ENCODE measurements around the gene PAQR4. TPM values are rescaled to one million over a fixed set of nuclear protein-coding genes. Genes with fewer than 3 reads are reported as not detected.

PAQR4 gene
- total RNA-seq, 2 donors from 2014 or later: 2.5 to 5.4 TPM

DNA sequence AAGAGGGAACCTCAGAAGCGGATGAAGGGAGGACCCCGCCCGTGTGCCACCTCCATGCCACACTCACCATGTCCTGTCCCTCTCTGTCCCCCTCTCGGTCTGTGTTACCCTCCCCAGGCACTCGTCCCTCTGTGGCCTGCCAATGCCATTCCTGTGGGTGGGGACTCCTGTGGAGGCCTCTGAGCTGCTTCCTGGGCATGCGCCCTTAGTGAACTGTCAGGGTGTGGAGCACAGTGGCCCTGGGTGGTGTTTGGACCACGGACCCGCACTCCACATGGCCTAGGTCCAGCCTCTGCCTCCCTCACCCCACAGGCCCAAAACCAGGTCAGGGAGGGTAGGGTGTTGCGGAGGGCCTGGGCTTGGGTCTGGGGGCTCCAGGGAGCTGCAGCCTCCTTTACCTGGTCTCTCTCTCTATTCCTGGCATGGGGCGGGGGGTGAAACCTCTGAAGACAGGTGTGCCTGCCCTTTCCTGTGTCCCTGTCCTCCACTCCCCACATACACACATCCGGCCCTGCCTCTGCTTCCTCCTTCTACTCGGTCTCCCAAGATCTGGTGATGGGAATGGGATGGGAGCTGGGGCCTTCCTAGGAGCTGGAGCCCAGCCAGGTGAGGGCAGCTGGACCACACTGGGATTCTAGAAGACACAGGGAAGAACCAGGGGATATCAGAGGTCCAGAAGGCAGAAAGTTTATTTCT is 22.6 kb downstream of the PAQR4 start:
- DNase-seq (ENCODE audit: low spot score): no peak
- intact Hi-C loops (cut with DNase I): no loop called here

DNA sequence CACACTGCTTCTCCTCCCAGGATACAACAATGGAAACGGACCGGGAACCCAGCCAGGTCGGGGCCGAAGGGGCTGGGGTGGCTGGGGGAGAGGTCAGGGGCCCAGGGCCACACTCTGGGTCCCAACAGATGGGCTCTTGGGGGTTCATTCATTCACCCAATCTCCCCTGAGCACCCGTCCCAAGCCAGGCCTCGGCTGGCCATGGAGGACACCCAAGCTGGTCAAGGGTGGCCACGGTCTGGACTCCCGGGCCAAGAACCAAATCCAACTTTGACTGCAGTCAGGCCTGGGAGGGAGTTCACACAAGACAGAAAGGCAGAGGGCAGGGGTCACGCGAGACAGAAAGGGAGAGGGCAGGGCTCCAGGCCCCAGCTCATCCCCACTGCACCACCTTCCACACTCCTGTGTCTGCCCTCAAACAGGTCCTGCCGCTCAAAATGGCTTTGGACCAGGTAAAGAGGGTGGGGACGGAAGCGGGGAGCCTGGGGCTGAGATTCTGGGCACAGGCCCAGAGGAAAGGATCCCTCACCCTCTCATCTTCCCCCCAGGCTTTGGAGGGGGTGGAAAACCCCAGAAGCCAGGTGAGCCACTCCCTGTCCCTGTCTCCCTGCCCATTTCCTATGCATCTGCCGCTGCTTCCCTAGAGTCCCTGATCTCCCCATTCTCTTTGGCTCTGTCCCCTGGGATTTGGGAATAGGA is 23.4 kb downstream of the PAQR4 start:
- intact Hi-C loops (cut with DNase I): no loop called here
- no peak for DNase-seq (ENCODE audit: low spot score)

DNA sequence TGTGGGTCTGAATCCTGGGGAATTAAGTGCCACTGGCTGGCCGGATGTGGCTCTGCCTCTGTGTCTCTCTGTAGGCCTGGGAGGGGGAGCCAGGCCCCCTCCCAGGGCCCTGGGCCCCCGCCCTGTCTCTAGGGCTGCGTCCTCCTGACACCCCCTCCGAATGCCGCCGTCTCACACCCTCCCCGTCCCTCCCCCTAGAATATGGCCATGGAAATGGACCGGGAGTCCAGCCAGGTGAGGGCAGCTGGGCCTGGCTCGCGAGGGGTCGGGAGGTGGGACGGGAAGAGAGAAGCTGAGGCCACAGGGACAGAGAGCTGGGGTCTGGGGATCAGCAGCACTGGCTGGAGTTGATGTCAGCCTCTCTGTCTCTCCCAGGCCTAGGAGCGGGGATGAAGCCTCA is 27.1 kb downstream of the PAQR4 start:
- DNase-seq (ENCODE audit: low spot score): no peak
- intact Hi-C loops (cut with DNase I): no loop called here

DNA sequence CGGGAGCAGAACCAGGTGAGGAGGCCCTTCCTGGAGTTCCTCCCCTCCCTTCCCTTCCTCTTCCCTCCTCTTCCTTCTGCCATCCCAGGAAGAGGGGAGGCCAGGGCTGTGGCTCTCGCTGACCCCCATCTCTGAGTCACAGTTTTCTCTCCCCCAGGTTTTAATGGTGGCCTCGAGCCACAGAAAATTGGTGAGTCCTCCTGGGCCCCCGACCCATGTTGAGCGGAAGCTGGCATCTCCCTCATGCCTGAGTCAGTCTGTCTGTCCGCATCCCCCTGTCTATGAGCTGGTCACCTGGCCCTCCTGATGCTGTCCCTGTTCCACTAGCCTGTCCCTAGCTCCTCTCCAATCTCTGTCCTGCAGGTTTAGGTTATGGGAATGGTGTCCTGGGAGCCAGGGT is 30.8 kb downstream of the PAQR4 start:
- DNase-seq (ENCODE audit: low spot score): no peak
- intact Hi-C loops (cut with DNase I): no loop called here

DNA sequence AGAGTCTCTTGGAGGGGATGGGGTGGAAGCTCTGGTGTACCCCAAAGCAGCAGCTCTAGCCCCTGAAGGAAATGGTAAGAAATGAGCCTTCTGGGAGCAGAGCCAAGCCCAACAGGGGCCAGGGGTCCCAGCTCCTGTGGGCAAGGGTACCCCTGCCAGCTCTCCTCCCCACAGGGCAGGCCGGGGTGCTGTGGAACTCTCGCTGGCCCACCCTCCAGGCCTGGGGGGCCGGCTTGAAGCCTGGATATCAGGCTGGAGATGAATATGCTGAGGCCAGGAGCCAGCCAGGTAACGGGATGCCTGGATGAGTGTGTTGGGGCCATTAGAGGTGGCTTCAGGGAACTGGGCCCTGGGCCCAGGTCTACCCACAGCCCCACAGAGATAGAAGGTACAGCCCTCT is 31.4 kb downstream of the PAQR4 start:
- no peak for DNase-seq (ENCODE audit: low spot score)
- intact Hi-C loops (cut with DNase I): no loop called here

DNA sequence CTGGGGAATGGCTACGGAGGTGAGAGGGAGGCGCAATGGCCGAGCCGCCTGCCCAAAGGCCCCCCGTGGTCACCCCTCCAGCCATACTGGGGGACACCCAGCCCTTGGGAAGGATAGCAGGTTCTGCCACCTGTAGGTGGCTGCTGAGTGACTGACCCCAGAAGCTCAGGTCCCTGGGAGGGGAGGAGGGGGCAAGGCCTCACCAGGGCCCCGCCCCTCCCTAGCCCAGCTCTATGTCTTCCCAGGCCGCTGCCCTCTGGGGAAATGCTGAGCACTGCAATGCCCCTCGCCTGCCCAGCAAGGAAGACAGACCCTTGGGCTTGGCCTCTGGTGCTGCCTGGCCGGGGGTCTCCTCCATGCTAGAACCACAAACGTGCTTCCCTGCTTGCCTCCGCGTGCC is 32.2 kb downstream of the PAQR4 start:
- no peak for DNase-seq (ENCODE audit: low spot score)
- intact Hi-C loops (cut with DNase I): no loop called here

DNA sequence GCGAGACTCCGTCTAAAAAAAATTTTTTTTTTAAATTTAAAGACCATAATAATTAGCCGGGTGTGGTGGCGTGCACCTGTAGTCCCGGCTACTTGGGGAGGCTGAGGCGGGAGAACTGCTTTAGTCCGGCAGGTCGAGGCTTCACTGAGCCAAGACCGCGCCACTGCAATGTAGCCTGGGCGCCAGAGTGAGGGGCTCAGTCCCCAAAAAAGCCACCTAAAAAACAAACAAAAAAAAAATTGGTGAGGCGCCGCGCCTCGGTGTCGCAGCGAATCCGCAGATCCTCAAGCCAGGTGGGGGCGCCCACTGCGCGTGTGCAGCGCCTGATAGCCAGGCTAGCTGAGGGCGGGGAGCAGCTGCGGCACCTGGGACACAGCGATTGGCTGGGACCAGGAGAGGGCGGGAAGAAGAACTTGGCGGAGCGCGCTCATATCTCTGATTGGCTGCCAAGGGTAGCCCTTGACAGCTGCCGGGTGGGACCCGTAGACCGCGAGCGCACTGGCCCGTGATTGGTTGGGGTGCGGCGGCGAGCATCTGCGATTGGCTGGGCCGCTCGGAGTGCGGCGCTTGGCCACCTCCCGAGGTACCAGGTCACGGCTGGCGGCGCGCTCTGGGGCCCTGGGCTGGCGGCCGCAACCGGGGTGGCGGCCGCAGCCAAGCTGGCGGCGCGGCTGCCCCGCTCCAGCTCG is 34.6 kb downstream of the PAQR4 start:
- DNase-seq (ENCODE audit: low spot score): peak; percentile 98
- intact Hi-C loops (cut with DNase I): no loop called here

DNA sequence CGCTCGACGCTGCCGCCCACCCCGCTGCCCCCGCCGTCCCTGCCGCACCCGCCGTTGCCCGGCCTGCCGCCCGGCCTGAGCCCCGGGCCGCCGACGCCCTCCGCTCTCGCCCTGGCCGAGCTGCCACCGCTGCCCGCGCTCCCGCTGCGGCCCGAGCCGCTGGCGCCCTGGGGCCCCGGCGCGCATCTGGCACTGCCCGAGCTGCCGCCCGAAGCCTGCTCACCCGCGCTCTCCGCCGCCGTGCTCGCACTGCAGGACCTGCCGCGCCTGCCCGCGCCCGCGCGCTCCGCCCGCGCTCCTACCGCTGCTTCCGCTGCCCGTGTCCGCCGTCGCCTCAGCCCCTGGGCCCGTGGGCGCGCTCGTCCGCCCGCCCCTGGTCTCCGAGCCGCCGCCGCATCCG is 35.2 kb downstream of the PAQR4 start:
- intact Hi-C loops (cut with DNase I): no loop called here
- no peak for DNase-seq (ENCODE audit: low spot score)

DNA sequence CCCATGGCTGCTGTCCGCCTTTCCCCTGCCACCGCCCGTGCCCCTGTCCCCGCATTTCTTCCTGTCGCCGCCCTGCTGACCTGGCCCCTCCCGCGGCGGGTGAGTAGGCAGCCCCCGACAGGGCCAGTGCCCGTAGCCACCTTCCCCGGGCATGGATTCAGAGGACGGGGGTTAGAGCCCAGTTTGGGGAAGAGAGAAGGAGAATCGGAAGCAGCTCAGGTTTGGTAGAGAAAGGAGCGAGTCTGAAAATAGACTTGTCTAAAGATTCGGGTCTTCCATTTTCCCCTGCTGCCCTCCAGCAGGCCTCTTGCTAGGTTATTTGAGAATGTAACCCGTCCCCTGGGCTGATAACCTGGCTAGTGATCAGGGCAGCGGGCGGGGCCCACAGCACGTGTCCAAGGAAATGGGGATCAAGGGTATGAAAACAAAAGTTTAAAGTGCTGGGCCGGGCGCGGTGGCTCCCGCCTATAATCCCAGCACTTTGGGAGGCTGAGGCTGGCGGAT is 35.7 kb downstream of the PAQR4 start:
- no peak for DNase-seq (ENCODE audit: low spot score)
- intact Hi-C loops (cut with DNase I): no loop called here

DNA sequence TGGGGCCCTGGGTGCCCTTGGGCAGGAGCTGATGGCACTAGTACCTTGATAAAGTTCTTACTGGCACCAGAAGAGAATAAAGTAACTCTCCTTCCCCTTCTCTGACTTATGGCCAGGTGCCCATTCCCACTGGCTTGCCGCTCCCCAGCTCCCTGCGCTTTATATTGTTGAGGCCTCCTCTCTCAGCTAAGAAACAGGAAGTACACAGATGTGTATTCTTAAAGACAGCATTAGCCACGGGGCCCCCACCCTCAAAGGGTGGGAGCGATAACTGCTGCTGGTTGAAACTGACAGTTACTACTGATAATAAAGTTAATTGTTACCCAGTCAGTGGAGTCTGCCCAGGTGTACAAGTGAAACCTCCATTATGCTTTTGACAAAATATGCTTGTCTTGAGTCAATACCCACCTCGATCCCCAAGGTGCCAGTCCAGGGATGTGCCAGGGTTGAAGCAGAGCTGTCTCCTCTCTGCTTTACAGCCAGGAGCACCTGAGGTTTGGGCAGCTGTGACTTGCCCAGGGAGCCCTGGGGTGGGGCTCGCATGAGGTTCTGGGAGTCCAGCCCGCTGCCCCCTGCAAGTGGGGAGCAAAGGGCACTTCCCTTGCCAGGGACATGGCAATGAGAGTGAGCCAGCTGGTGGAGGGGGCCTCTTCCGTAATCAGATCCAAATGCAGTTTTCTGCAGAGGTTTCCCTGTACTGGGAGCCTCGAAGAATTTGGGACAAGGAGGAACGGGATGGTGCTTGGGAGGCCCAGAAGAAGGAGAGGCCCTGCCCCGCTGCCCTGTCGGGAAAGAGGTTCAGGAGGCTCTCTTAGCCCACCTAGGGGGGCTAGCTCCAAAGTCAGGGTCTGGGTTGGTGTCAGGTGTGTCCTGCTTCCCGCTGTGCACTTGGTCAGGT is 38.2 kb downstream of the PAQR4 start:
- no peak for DNase-seq (ENCODE audit: low spot score)
- intact Hi-C loops (cut with DNase I): no loop called here

DNA sequence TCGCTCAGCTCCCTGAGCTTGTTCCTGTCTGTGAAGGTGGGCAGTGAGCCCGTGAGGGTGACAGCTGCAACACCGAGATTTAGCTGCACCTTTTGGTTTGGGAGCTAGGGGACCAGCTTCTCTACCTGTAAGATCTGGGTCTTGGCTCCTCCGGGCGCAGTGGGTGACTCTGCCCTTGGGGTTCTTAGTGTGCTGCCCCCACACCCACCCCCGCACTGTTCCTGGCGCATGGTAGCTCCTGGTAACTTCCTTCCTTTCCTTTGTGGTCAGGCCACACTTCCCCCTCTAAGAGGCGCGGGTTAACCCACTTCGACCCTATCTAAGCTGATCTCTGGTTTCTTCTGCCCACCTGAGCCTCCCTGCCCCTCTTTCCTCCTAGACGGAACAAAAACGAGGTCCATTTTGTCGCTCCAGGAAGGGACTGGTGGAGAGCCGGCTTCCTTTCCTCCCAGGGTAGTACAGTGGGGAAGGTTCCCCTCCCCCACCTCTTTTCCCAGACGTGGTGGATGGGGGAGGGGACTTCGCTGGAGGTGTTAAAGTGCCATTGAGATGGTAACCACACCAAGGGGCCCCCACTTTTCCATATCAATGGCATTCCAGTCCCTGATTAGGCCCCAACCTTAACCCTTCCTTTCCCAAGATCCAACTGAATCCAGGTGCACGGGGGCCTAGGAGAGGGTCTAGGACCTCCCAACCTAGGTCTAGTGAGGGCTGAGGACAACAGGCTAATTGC is 39.0 kb downstream of the PAQR4 start:
- no peak for DNase-seq (ENCODE audit: low spot score)
- intact Hi-C loops (cut with DNase I): no loop called here

DNA sequence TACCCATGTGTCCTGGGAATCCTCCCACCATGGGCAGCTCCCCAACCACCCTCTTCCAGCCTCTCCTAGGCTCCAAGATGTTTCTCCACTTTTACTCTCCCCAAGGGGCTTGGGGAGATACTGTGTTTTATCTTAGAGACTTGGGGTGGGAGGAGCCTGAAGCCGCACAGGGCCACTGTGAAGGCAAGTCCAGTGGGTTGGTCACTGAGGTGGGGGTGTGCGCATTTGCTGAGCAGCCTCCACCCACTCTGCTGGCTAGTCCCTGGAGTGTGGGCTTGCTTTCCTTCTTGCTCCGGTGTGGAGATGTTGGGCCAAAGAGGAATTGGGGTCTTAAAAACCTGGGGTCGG is 39.5 kb downstream of the PAQR4 start:
- DNase-seq (ENCODE audit: low spot score): no peak
- intact Hi-C loops (cut with DNase I): no loop called here

DNA sequence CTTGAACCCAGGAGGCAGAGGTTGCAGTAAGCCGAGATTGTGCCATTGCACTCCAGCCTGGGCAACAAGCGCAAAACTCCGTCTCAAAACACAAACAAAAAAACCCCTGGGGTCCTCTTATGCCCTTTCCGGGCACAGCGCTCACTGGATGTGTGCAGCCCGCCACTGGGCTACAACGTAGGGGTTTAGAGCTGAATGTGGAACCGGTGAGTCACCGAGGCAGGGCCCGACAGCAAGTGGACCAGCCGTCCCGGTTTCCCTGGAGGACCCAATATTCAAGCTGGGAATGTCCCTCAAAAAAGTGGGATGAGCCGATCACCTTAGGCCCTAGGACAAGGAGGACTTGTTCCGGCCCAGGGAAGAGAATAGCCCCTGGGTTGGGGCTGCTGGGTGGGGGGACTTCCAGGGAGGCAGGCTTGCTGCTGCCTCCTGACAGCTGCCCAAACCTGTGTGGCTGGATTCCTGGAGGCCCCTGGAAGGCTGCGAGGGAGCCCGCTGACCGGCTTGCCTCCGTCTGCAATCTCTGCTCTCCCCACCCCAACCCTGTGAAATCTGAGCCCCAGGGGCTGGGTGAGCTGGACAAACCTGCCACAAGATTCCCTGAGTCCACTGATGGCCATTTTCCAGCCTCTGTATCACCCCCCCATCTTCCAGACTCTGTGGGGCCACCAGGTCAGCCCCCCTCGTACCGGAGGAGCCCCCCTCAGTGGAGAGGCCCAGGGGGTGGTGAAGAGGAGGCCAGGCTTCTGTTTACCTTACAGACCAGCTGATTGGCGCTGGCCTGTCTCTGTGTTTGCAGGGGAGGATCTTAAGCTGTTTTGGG is 40.6 kb downstream of the PAQR4 start:
- intact Hi-C loops (cut with DNase I): no loop called here
- no peak for DNase-seq (ENCODE audit: low spot score)

DNA sequence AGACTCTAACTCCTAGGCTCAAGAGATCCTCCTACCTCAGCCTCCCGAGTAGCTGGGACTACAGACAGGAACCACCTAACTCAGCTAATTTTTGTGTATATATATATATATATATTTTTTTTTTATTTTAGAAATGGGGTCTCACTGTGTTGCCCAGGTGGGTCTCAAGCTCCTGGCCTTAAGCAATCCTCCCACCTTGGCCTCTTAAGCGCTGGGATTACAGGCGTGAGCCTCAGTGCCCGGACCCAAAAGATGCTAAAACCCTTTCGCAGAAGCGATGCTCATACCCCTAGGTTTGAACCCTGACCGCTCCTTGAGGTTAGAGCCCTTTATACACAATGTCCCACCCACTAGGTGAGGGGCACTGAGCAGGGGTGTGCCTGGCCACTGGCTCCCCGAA is 41.4 kb downstream of the PAQR4 start:
- intact Hi-C loops (cut with DNase I): no loop called here
- no peak for DNase-seq (ENCODE audit: low spot score)

DNA sequence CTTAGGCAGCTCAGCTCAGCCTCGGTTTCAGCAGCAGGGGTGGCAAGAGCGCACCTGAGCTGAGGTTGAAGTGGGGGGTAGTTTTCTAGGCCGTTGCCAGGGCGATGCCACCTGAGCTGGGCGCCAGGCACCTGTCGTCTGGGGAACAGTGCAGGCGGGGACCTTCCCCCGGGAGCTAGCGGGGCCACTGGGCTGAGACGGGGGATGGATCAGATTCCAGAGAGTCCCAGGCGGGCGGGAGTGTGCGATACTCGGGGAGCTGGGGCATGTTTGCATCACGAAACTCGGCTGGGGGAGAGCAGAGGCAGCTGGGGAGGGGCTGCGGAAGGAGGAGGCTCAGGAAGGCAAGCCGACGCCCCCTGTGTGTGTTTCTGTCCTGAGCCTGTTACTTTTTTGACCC is 43.1 kb downstream of the PAQR4 start:
- no peak for DNase-seq (ENCODE audit: low spot score)
- intact Hi-C loops (cut with DNase I): no loop called here

DNA sequence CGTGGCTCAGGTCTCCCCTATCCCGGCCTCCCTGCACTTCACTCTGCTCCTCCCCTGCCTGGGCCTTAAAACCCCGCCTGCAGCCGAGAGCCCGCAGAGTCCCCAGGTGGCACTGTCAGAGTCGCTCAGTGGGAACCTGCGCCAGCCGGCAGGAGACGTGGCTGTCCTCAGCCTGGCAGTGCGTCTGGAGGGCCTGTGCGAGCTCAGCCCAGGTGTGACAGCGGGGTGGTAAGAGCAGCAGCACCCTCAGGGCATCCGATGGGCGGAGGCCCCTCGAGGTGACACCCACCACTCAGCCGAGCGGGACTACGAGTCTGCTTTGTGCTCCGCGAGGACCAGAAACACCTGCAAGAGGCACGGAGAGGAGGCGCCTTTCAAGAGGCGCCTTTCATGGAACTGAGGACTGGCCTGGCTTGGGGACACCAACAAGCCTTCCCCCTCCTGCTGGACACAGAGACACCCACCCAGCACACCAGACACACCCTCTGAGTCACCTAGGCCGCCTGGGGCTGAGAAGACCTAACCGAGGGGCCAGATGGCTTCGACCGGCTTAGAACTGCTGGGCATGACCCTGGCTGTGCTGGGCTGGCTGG is 43.8 kb downstream of the PAQR4 start, which contains the start of gene CLDN9:
CLDN9 (plus strand) TSS at position 96 of the 593 bp plus-strand sequence; CDS start at position 536, 440 bp downstream.
- intact Hi-C loops (cut with DNase I): no loop called here
- DNase-seq (ENCODE audit: low spot score): no peak

DNA sequence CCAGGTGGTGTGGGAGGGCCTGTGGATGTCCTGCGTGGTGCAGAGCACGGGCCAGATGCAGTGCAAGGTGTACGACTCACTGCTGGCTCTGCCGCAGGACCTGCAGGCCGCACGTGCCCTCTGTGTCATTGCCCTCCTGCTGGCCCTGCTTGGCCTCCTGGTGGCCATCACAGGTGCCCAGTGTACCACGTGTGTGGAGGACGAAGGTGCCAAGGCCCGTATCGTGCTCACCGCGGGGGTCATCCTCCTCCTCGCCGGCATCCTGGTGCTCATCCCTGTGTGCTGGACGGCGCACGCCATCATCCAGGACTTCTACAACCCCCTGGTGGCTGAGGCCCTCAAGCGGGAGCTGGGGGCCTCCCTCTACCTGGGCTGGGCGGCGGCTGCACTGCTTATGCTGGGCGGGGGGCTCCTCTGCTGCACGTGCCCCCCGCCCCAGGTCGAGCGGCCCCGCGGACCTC is 44.4 kb downstream of the PAQR4 start:
- no peak for DNase-seq (ENCODE audit: low spot score)
- intact Hi-C loops (cut with DNase I): no loop called here
